ENCODE measurements around the gene CALD1. TPM values are rescaled to one million over a fixed set of nuclear protein-coding genes. Genes with fewer than 3 reads are reported as not detected.

Gene CALD1
- total RNA-seq, 1 experiment from 2014 or later = 147 TPM

DNA sequence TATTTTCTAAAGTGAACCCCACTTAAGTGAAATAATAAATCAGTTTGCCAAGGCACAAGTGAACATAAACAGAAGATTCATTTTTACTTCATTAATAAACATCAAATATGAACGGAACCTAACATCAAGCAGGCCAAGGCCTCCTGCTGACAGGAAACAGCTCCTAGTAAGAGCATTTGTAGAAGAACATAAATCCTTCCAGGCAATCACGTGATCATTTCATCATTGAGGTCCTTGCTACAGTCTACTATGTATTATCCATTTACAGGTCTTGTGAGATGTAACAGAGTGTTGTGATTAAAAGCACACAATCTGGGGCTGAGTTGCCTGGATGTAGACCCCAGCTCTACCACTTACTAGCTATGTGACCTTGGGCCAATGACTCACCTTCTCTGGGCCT lies 70.6 kb downstream of the CALD1 start (continued):
- no peak for TF ChIP-seq RELA (CRISPR knock-in tag; IDR thresholded peaks at IDR 0.05; ENCODE audit: borderline replicate concordance)
- TF ChIP-seq, protein P1, sequence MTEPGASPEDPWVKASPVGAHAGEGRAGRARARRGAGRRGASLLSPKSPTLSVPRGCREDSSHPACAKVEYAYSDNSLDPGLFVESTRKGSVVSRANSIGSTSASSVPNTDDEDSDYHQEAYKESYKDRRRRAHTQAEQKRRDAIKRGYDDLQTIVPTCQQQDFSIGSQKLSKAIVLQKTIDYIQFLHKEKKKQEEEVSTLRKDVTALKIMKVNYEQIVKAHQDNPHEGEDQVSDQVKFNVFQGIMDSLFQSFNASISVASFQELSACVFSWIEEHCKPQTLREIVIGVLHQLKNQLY (CRISPR knock-in tag; IDR thresholded peaks at IDR 0.05) = no peak
- TF ChIP-seq ZNF121 (CRISPR knock-in tag; IDR thresholded peaks at IDR 0.05) = no peak
- TF ChIP-seq GRHL2 (CRISPR knock-in tag; IDR thresholded peaks at IDR 0.05; ENCODE audit: insufficient replicate concordance, severe bottlenecking) = no peak
- no peak for TF ChIP-seq ZNF416 (CRISPR knock-in tag; IDR thresholded peaks at IDR 0.05)
- TF ChIP-seq, protein P2, sequence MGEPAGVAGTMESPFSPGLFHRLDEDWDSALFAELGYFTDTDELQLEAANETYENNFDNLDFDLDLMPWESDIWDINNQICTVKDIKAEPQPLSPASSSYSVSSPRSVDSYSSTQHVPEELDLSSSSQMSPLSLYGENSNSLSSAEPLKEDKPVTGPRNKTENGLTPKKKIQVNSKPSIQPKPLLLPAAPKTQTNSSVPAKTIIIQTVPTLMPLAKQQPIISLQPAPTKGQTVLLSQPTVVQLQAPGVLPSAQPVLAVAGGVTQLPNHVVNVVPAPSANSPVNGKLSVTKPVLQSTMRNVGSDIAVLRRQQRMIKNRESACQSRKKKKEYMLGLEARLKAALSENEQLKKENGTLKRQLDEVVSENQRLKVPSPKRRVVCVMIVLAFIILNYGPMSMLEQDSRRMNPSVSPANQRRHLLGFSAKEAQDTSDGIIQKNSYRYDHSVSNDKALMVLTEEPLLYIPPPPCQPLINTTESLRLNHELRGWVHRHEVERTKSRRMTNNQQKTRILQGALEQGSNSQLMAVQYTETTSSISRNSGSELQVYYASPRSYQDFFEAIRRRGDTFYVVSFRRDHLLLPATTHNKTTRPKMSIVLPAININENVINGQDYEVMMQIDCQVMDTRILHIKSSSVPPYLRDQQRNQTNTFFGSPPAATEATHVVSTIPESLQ (CRISPR knock-in tag; IDR thresholded peaks at IDR 0.05) = no peak
- TF ChIP-seq ZNF423 (CRISPR knock-in tag; IDR thresholded peaks at IDR 0.05) = no peak

DNA sequence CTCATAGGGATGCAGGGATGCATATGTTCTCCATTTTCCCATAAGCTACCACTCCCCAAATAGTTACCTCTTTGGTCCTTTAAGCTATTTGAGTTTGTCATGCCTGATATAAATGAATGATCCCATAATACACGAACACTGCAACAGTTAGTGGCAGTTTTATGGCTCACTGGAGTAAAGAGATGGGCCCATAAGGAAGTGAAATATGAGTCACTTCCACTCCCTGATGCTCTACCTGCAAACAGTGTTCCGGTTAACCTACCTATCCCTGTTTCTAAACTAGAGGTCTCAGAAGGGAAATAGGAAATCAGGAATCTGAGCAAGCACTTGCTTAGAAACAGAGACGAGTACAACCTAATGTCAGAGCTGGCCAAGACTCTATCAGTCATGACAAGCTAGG lies 71.7 kb downstream of the CALD1 start:
- TF ChIP-seq, protein P3, sequence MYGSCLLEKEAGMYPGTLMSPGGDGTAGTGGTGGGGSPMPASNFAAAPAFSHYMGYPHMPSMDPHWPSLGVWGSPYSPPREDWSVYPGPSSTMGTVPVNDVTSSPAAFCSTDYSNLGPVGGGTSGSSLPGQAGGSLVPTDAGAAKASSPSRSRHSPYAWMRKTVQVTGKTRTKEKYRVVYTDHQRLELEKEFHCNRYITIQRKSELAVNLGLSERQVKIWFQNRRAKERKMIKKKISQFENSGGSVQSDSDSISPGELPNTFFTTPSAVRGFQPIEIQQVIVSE (CRISPR knock-in tag; IDR thresholded peaks at IDR 0.05; ENCODE audit: borderline replicate concordance) = no peak
- TF ChIP-seq, protein P4, sequence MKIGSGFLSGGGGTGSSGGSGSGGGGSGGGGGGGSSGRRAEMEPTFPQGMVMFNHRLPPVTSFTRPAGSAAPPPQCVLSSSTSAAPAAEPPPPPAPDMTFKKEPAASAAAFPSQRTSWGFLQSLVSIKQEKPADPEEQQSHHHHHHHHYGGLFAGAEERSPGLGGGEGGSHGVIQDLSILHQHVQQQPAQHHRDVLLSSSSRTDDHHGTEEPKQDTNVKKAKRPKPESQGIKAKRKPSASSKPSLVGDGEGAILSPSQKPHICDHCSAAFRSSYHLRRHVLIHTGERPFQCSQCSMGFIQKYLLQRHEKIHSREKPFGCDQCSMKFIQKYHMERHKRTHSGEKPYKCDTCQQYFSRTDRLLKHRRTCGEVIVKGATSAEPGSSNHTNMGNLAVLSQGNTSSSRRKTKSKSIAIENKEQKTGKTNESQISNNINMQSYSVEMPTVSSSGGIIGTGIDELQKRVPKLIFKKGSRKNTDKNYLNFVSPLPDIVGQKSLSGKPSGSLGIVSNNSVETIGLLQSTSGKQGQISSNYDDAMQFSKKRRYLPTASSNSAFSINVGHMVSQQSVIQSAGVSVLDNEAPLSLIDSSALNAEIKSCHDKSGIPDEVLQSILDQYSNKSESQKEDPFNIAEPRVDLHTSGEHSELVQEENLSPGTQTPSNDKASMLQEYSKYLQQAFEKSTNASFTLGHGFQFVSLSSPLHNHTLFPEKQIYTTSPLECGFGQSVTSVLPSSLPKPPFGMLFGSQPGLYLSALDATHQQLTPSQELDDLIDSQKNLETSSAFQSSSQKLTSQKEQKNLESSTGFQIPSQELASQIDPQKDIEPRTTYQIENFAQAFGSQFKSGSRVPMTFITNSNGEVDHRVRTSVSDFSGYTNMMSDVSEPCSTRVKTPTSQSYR (CRISPR knock-in tag; IDR thresholded peaks at IDR 0.05) = no peak
- TF ChIP-seq, protein P5, sequence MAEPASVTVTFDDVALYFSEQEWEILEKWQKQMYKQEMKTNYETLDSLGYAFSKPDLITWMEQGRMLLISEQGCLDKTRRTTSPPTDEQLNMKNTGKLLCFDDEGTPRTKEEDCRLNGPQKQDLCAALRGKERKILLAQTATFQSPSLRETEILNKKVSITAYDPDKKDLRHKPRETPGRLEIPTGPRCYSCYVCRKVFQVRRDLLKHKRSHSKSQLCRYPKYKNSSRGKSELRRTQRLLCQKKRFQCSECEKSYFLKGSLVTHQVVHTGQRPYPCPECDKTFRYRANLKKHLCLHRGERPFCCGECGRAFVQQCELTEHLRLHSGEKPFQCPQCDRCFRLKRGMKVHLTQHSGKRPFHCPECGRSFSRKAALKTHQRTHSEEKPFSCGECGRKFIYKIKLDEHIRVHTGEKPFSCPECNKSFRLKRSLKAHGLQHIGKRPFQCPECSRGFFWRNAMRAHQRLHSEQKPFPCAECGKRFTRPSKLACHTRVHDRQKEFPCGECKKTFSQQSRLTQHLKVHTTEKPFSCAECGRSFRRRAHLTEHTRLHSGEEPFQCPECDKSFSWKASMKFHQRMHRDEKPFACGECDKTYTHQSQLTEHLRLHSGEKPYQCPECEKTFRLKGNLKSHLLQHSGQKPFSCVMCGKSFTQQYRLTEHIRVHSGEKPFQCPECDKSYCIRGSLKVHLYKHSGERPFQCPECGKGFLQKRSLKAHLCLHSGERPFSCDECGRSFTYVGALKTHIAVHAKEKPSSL (CRISPR knock-in tag; conservative IDR thresholded peaks at IDR 0.05) = no peak
- no peak for TF ChIP-seq ZNF232 (CRISPR knock-in tag; IDR thresholded peaks at IDR 0.05)
- TF ChIP-seq NFE2L1 (CRISPR knock-in tag; IDR thresholded peaks at IDR 0.05) = no peak
- TF ChIP-seq, protein P6, sequence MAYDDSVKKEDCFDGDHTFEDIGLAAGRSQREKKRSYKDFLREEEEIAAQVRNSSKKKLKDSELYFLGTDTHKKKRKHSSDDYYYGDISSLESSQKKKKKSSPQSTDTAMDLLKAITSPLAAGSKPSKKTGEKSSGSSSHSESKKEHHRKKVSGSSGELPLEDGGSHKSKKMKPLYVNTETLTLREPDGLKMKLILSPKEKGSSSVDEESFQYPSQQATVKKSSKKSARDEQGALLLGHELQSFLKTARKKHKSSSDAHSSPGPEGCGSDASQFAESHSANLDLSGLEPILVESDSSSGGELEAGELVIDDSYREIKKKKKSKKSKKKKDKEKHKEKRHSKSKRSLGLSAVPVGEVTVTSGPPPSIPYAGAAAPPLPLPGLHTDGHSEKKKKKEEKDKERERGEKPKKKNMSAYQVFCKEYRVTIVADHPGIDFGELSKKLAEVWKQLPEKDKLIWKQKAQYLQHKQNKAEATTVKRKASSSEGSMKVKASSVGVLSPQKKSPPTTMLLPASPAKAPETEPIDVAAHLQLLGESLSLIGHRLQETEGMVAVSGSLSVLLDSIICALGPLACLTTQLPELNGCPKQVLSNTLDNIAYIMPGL (CRISPR knock-in tag; IDR thresholded peaks at IDR 0.05) = no peak
- TF ChIP-seq, protein P1 (CRISPR knock-in tag; IDR thresholded peaks at IDR 0.05) = no peak
- TF ChIP-seq, protein P7, sequence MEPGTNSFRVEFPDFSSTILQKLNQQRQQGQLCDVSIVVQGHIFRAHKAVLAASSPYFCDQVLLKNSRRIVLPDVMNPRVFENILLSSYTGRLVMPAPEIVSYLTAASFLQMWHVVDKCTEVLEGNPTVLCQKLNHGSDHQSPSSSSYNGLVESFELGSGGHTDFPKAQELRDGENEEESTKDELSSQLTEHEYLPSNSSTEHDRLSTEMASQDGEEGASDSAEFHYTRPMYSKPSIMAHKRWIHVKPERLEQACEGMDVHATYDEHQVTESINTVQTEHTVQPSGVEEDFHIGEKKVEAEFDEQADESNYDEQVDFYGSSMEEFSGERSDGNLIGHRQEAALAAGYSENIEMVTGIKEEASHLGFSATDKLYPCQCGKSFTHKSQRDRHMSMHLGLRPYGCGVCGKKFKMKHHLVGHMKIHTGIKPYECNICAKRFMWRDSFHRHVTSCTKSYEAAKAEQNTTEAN (CRISPR knock-in tag; IDR thresholded peaks at IDR 0.05) = no peak
- TF ChIP-seq FOXP1 (CRISPR knock-in tag; IDR thresholded peaks at IDR 0.05; ENCODE audit: borderline replicate concordance) = no peak
- no peak for TF ChIP-seq ZNF138 (CRISPR knock-in tag; conservative IDR thresholded peaks at IDR 0.05)
- TF ChIP-seq, protein P8, sequence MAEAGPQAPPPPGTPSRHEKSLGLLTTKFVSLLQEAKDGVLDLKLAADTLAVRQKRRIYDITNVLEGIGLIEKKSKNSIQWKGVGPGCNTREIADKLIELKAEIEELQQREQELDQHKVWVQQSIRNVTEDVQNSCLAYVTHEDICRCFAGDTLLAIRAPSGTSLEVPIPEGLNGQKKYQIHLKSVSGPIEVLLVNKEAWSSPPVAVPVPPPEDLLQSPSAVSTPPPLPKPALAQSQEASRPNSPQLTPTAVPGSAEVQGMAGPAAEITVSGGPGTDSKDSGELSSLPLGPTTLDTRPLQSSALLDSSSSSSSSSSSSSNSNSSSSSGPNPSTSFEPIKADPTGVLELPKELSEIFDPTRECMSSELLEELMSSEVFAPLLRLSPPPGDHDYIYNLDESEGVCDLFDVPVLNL (CRISPR knock-in tag; IDR thresholded peaks at IDR 0.05; ENCODE audit: borderline replicate concordance, low read depth) = no peak
- no peak for TF ChIP-seq ZNF423 (CRISPR knock-in tag; IDR thresholded peaks at IDR 0.05)
- TF ChIP-seq ZNF416 (CRISPR knock-in tag; IDR thresholded peaks at IDR 0.05) = no peak
- no peak for TF ChIP-seq NR3C1 (CRISPR knock-in tag; conservative IDR thresholded peaks at IDR 0.05; ENCODE audit: low read depth)
- TF ChIP-seq, protein P9, sequence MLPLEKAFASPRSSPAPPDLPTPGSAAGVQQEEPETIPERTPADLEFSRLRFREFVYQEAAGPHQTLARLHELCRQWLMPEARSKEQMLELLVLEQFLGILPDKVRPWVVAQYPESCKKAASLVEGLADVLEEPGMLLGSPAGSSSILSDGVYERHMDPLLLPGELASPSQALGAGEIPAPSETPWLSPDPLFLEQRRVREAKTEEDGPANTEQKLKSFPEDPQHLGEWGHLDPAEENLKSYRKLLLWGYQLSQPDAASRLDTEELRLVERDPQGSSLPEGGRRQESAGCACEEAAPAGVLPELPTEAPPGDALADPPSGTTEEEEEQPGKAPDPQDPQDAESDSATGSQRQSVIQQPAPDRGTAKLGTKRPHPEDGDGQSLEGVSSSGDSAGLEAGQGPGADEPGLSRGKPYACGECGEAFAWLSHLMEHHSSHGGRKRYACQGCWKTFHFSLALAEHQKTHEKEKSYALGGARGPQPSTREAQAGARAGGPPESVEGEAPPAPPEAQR (CRISPR knock-in tag; IDR thresholded peaks at IDR 0.05) = no peak
- no peak for TF ChIP-seq ZBTB21 (CRISPR knock-in tag; IDR thresholded peaks at IDR 0.05; ENCODE audit: borderline replicate concordance)
- ChIA-PET CTCF (no interaction called here), POLR2A (no interaction called here)
- Mint-ChIP-seq H3K9me3 (no peaks in the 10 kb centered on the region), H3K27me3 (ENCODE audit: low read depth) (no peaks in the 10 kb centered on the region), H3K4me3 (no peak overlapping the region), H3K36me3 (peaks cover 8% of the 10 kb centered on the region), H3K4me1 (peaks cover 23% of the 10 kb centered on the region), H3K27ac (no peak overlapping the region)
- DNase-seq (ENCODE audit: low spot score) = no peak
- ATAC-seq = no peak

Data from WTC11 (cell line).